HG03045 (cell line): ENCODE measurements around the gene ZNF710.

Experiments used
- ATAC-seq: cut with Tn5 transposase; IDR thresholded peaks from one replicate; pipeline ENCODE4 v1.9.1; 2021; ENCODE audit warnings: mild to moderate bottlenecking, moderate library complexity; ENCODE audit not compliant: unreplicated experiment

The ZNF710 gene

DNA sequence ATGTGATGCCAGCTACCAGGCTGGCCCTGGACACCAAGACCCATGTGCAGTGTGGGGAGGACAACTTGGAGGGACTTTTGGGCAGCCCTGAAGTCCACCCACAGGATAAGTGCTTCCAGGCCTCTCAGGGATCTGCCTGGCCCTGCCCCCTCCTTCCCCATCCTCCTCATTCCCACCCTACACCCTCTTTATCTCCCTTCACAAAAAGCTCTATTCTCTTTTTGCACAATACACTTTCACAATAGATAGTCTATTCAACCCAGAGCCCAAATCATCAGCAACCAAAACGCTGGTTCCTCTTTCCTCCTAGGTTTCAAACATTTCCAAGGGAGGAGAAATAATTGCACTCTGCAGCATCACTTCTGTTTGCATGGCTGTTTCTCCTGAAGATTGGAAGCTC, 7.8 kb upstream of the ZNF710 start:
- no peak for ATAC-seq

DNA sequence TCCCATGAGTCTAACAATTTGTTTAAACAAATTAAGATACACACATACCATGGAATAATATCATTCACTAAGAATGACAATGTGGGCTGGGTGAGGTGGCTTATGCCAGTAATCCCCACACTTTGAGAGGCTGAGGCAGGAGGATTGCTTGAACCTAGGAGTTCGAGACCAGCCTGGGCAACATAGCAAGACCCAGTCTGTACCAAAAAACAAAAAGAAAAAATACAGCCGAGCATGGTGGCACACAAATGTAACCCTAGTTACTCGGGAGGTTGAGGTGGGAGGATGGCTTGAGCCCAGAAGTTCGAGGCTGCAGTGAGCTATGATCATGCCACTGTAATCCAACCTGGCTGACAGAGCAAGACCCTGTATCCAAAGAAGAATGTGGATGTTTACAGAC, 4.0 kb upstream of the ZNF710 start:
- no peak for ATAC-seq

DNA sequence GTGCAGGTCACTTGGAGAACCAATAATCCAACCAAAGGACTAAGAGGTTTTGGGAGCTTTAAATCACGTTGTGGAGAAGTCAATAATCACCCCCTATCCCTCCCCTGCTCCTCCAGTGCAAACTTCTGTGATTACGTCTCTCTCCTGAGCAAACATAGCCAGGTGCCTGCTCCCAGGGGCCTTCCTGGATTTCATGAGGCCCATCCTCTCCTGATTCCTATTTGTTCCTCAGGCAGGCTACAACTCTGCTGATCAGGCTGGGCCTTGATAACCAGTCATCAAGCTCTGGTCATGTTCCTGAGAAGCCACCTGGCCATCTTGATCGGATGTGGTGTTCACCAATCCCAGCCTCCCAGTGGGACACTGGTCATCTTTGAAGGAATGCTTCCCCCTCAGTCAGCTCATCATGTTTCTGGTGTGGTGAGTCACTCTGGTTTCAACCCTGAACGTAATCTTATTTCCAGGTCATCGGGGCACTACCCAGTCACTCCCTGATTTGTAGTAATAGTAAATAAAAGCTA, 2.9 kb upstream of the ZNF710 start:
- no peak for ATAC-seq

DNA sequence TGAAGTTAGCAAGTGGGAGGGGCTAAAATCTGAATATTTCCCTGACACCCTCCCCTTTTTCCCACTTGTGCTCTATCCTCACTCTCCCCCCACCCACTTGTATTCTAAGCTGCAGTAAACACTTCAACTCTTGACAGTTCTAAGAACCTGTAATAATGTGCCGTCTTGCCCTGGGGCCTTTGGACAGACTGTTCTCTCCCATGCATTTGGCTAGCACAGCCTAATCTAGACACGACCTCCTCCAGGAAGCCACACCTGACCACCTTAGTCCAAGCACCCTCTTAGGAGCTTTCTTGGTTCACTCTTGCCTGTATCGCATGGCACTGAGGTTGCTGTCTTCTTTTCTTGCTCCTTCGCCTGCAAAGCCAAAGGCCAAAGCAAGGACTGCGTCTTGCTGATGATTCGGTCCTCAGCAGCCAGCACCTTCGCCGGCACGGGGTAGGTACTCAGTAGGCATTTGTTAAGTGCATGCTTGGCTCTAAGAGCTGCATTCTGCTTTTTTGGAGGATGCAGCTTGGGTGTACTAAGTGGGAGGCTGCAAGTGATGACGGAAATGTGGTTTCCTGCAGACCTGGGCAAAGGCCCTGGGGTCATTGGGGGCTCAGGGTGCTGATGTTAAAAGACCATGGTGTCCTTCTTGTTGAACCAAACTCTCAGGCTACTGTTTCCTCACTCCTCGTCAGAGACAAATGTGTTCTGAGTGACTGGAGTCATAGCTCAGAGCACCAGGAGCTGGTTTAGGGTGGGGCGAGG, 2.0 kb upstream of the ZNF710 start:
- ATAC-seq, result no peak

DNA sequence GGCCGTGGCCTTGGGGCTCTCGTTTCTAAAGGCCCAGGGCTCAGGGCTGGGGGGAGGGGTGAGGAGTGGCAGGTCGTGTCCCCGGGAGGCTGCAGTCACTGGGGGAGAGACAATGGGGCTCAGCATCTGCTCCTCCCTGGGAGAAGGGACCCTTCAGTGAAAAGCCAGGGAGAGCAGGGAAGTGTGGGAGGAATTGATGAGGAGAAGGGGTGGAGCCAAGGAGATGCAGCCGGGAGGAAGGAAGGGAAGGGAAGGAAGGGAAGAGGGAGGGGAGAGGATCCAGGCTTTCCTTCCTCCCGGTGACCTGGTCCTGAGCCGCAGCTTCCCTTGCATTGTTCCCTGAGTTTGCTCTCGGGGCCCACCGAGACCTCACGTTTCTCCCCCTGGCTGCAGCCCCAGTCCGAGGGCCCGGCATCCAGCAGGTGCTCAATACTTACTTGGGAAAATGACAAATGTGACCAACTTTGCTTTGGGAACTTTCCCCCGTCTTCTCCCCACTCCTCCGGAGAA, 1.4 kb upstream of the ZNF710 start:
- ATAC-seq, result no peak

DNA sequence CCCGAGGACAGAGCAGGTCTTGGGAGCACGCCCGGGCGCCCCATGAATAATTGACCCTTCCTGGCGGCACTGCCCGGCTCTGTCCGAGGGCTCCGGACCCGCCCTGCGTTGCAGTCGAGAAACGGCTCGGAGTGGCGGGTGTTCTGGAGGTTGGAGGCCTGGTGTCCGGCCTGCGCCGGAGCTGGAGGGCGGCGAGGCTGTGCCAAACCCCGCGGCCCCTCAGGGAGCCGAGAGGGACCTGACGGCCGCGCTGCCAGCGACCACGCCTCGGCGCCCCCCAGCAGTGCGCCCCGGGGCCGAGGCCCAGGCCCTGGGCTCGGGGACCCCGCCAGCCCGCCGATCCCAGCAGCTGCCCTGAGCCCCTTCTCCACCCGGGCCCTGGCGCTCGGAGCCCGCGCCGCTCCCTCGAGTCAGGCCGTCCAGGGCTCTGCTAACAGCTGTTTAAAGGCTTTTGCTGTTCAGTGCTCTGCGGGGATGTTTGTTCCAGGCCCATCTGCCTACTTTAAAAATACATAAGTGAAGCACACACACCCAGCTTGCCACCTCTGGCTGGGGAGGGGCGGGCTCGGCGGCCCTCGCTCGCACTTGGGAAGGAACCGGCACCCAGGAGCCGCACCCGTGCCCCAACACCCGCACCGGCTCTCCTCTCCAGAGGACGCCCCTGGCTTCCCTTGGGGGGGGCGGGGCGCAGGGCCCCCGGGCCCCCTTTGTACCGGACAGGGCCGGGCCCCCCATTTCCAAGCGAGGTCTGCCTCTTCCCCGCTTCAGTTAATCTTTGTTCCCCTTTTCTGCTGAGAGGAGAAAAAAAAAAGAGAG, 730 bp upstream of the ZNF710 start:
- no peak for ATAC-seq

DNA sequence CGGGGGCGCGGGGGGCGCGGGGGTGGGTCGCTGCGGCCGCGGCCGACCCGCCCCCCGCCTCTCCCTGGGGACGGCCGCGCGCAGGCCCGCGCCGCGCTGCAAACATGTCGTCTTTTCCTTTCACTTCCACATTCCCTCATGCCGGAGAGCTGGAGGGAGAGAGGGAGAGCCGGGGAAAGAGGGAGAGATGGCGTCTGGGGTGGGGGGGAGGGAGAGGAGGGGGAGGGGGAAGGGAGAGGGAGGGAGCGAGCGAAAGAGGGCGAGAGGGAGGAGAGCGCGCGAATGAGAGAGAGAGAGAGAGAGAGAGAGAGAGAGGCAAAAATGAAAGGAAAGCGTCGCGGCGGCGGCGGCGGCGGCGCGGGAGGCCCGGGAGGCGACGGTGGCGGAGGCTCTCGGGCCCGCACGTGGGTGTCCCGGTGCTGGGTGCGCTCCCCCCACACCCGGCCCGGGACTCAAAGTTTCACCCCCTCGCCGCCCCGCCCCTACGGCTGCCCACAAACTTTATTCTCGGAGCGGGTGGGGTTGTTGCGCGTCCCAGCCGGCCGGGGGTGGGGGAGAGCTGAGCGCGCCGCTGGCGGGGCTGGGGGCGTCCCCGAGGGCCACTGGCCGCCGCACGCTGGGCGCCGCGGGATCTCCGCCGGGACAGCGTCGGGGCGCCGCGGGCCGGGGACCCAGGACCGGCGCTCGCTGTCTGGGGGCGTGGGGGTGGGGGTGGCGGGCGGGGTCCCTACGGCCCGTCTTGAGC, 731 bp downstream of the ZNF710 start:
- peak; percentile 37 for ATAC-seq

DNA sequence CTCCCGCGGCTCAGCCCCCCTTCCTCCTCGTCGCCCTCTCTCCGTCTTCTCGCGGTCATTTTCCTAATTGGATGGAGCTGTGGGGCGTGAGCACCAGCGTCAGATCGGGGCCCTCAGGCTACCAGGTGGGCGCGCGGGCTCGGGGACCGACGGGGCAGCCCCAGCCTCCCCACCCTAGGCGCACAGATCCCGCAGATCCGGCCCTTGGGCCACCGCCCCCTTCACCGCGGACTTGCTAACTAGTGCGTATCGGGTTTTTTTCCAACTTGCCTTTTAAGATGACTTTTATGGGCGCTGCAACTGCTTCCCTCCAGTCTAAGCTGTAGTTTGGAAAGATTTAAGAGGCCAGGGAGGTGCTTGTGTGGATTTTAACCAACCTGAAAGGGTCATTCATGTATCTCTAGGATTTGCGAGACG, 1.3 kb downstream of the ZNF710 start:
- peak; percentile 38 for ATAC-seq

DNA sequence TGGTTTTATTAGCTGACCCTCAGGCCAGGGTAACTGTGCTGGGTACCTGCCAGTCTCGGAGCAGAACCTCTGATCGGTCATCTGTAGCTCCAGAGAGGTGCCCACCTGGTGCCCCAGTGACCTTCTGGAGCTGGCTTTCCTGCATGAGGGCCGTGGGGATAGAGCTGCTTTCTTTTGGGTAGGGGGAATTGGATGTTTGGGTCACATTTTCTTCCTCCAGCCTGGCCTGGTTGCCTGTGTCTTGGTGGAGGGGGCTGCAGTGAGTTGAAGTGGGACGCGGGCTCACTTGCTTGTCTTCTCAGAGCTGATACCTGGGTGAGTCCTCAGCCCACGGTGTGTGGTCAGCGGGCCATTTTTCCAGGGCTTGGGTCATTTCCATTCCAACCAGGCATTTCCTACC, 2.6 kb downstream of the ZNF710 start:
- no peak for ATAC-seq

DNA sequence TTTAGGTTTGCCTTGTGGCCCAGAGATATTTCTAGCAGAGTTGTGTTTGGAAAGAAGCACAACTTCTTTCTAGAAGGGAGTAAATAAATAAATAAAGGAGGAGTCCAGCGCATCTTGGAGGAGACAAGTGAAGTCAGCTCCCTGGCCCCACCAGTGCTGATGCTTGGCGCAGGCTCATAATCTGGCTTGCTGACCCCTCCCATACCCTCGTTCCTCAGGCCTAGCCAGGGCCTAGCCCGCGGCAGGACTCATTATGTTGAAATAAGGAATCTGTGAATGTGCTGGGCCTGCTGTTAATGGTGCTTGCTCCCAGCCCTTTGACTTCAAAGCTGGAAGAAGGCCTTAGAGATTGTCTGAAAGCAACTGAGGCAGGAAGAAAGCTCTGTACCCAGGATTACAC, 3.1 kb downstream of the ZNF710 start:
- ATAC-seq, result no peak

DNA sequence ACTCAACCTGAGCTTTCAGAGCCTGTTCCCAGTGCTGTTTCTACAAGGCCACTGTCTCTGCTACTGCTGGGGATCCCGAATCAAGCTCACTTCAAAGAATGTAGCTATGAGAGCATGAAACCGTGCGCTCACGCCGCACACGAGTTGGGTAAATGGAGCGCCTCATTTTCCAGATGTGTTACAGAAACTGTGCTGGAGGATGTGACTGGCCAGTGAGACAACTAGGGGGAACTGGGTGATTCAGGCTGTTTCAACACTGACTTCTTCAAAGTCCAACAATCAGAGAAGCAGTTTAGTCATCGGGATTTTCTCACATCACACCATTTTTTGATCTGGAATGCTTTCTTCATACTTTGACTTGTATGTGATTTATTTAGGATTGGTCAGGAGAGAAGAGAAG, 3.5 kb downstream of the ZNF710 start:
- no peak for ATAC-seq

DNA sequence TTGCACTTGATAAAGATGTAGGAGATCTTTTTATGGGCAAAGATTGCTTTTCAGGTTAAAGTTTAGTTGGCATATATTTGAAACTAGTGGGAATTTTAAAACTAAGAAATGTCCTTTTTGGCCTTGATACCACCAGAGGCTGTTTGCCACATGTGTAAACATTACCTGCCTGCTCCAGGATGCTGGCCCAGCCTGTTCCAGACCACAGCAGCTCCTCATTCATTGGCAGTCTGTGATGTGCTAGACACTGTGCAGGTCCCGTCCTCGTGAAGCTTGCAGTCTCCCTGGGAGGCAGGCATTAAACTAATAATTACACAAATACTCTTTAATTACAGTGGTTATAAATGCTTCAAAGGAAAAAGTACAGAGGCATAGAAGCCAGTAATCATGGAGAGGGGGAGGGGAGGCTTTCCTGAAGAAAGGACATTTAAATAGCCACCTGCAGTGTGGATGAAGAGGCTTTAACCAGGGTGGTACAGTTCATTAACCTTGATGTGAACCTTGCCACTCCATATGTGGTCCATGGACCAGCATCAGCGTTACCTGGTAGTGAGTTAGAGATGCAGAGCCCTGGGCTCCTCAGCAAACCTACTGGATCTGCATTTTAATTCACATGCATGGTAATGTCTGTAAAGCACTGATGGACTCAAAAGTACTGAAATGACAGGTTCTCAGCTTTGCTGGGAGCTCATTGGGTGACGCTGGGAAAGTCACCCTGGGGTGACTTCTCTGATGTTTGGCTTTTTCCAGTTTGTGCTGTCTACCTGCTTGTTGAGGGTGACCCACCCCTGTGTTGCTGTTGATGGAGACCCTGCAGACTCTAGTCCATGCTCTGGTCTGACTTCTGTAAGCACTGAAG, 5.3 kb downstream of the ZNF710 start:
- ATAC-seq, result no peak

DNA sequence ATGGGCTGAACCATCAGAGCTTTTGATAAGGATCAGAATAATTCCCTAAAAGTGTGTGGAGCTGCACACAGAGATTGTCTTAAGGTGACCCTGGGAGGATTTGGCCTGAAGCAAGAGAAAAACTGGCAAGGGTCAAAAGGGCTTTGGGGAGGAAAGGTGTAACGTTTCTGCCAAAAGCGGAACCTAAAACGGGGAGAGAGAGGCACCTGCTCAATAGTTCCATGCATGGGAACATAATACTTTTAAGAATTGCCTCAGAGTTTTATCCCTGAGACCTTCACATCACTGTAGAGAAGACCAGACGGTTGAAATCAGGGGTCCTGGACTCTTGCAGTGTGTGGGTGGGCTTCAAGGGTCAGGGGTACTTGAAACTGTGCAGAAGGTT, 5.9 kb downstream of the ZNF710 start:
- no peak for ATAC-seq

DNA sequence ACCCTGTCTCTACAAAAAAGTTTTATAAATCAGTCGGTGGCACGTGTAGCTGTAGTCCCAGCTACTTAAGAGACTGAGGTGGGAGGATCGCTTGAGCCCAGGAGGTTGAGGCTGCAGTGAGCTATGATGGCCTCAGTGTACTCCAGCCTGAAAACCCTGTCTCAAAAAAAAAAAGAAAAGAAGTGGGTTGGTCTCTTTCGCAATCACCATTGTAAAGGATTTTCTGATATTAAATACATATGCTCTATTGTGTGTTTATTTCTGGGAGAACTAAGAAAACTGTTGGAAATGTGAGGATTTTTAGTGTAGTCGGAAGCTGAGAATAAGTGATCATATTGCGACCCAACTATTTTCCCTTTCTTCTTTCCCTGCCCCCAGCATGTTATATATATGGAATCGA, 7.5 kb downstream of the ZNF710 start:
- ATAC-seq, result no peak

DNA sequence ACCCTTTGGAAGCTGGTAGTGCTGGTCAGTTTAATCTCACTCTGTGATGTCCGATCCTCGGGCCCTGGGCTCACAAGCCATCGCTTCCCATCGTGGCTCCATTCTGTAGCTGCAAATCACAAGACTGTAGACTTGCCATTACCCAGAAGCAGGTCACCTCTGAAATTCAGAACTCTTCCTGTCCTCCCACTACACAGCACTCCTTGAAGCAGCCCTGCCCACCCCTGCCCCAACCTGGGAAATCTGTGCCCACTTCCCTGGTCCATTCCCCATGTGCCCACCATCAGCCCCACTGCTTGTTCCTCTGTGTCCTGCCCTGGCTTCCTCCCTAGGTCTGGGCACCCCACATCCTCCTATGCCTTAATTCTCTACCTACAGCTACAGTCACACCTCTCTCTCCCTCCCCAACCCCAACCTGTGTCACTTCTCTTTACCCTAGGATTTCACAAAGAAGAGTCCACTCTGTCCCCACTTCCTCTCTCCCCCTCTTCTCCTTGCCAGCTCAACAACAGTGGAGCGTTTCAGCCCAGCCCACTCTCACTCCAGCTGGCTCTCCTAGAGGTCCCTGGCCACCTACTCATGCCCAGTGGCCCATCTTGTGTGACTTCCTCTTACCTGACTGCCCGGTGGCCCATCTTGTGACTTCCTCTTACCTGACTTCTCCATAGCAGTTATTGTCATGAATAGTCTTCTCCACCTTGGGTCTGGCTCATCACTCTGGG, 8.3 kb downstream of the ZNF710 start:
- ATAC-seq, result no peak

DNA sequence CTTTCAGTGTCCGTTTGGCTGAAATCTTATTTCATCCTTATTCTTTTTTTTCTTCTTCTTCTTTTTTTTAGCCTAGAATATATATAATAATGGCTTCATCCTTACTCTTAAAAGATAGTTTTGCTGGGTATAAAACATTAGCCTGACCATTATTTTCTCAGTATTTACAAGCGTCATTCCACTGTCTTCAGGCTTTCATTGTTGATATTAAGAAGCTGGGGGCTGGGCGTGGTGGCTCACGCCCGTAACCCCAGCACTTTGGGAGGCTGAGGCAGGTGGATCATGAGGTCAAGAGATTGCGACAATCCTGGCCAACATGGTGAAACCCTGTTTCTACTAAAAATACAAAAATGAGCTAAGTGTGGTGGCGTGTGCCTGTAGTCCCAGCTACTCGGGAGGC, 10.6 kb downstream of the ZNF710 start:
- no peak for ATAC-seq

DNA sequence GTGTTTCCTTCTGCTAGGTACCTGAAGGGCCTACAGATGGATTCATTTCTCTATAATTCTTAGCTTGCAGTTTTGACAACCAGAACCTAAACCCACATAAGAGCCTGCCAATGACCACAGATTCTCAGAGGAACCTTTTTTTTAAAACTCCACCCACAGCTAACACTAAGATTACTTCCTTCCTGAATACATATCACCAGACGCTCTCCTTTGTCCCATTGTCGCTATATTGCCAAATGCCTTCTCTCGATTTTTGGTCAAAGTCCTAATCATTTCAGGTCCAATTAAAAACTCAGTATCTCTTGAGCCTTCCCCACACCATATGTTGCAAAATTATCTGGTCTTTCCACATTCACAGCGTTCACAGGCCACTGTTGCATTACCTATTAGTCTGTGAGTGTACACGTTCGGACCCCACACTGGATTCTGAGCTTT, 12.4 kb downstream of the ZNF710 start:
- ATAC-seq, result no peak

DNA sequence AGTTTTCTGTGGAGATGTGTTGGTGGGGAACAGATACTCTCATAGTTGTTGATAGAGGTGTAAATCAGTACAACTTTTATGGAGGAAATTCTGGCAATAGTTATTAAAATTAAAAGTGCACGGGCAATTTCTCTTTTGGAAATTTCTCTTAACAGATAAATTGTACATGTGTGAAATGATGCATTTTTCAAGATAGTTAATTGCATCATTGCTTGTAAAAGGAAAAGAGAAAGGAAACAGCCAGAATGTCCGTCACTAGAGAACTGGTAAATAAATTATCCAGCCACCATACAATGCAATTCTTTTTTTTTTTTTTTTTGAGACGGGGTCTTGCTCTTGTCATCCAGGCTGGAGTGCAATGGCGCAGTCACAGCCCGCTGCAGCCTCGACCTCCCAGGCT, 14.2 kb downstream of the ZNF710 start:
- ATAC-seq, result no peak

DNA sequence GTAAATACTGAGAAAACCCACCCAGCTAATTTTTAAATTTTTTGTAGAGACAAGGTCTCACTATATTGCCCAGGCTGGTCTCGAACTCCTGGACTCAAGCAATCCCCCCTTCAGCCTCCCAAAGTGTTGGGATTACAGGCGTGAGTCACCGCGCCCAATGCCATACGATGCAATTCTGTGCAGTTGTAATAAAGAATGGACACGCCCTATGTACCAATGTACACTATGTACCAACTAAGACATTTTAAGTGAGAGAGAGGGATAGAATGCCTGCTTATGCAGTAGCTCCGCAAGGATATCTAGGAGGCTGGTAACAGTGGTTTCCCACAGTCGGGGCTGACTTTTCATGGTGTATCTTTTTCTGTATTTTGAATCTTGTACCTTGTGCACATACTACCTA, 14.6 kb downstream of the ZNF710 start:
- ATAC-seq, result no peak

DNA sequence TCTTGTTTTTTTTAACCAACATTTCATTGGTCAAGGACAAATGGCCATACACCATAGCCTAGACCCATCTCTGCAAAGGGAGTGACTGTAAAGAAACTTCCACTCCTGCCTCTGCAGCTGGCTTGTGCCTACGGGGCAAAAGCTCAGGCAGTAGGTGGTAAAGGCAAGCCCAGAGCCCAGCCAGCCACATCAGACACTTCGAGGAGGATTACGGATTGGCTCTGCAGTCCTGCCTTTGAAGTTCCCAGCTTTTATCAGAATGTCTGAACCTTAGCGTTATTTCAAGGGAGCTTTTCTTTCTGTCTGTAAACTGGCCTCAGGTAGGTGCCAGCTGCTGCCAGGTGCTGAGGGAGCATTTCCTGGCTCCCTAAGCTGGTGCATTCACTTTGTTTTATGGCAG, 15.6 kb downstream of the ZNF710 start:
- no peak for ATAC-seq
